HG02798 (cell line): ENCODE results near the gene MRPL51.
"Not testable (repeated sequence)": the region's sequence is repeated elsewhere in the genome, so short reads cannot be mapped to it uniquely, and the experiment has no call there.

Experiments
- ATAC-seq: cut with Tn5 transposase; IDR thresholded peaks from one replicate; pipeline ENCODE4 v1.9.1; 2021; ENCODE audit warnings: mild to moderate bottlenecking; ENCODE audit not compliant: unreplicated experiment, poor library complexity

The MRPL51 gene

DNA sequence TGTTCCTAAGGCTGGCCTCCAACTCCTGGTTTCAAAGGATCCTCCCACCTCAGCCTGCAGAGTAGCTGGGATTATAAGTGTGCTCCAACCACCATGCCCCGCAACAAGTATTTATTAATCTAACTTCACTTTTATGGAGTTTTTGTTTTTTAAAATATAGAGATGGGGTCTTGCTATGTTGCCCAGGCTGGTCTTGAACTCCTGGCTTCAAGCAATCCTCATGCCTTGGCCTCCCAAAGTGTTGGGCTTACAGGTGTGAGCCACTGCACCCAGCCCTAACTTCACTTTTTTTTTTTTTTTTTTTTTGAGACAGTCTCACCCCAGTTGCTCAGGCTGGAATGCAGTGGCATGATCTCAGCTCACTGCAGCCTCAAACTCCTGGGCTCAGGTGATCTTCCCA is 2.4 kb downstream of the MRPL51 start:
- not testable (repeated sequence) for ATAC-seq

DNA sequence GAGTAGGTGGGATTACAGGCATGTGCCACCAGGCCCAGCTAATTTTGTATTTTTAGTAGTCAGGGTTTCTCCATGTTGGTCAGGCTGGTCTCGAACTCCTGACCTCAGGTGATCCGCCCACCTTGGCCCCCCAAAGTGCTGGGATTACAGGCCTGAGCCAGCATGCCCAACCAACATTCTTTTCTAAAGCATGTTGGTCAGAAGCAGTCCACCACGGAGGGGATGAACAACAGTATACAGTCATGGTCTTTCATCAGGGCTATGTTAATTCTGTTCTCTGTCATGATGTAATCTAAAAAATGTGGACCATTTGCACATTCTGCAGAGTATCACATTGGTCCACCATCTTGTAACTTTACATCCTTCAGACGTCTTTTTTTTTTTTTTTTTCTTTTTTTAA is 3.6 kb downstream of the MRPL51 start:
- ATAC-seq = no peak

GRCh38 chr12:6488240-6488639 is 4.8 kb downstream of the MRPL51 start:
- ATAC-seq = no peak

GRCh38 chr12:6478416-6478815 is 14.6 kb downstream of the MRPL51 start:
- no peak for ATAC-seq

DNA sequence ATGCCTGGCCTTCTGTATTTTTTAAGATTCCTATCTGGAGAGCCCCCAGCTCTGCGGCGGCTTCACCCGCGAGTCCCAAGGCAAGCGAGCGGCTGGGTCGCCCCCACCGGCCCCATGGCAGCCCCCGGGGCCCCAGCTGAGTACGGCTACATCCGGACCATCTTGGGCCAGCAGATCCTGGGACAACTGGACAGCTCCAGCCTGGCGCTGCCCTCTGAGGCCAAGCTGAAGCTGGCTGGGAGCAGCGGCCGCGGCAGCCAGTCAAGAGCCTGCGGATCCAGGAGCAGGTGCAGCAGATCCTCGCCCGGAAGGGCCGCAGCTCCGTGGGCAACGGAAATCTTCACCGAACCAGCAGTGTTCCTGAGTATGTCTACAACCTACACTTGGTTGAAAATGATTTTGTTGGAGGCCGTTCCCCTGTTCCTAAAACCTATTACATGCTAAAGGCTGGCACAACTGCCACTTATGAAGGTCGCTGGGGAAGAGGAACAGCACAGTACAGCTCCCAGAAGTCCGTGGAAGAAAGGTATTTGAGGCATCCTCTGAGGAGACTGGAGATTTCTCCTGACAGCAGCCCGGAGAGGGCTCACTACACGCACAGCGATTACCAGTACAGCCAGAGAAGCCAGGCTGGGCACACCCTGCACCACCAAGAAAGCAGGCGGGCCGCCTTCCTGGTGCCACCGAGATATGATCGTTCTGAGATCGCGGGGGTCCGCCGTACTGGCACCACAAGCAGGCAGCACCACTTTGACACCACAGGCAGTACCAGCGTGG is 15.3 kb downstream of the MRPL51 start:
- not testable (repeated sequence) for ATAC-seq

DNA sequence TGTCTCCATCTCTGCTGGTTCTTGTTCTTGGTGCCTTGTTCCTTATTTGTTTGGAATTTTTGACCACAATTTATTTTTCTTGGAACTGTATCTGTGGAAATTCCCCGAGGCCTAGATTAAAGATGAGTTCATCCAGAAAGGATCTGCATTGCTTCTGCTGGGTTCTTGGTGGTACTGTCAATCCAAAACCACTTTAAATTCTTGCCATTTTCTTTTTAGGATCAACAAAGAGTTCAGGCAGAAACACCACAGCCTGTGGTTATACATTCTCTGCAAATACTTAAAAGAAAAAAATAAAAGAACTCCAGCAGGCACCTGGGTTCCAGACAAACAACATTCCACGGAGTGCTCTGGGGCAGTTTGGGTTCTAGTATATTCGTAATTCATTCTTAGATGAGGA is 16.6 kb downstream of the MRPL51 start:
- no peak for ATAC-seq

- ATAC-seq = not testable (repeated sequence)
Observed at GRCh38 chr12:6475233-6475975, 17.7 kb downstream of the MRPL51 start.

DNA sequence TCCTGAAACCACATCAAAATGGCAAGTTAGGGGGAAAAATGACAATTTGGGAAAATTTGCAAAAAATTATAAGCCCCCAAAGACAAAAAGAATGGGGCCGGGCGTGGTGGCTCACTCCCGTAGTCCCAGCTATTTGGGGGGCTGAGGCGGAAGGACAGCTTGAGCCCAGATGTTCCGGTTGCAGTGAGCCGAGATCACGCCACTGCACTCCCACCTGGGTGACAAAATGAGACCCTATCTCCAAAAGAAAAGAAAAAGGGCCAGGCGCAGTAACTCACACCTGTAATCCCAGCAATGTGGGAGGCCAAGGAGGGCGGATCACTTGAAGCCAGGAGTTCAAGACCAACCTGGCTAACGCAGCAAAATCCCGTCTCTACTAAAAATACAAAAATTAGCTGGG is 20.6 kb downstream of the MRPL51 start:
- ATAC-seq = no peak

DNA sequence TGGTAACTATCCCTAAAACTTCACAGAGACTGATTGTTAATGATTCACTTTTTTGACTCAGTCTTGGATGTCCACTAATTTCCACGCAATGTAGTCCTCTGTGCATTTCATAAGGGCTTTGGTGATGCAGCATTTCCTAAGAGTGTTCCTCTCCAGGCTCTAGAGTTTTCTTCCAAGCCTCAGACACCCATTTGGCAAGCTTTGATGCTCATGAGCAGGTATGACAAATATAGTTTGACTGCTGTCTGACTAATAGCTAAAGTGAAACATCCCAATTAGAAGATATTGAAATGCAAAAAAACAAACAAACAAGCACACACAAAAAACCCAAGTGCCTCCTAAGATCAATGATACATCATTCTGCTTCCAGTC is 21.1 kb downstream of the MRPL51 start:
- no peak for ATAC-seq

- peak; percentile 88 for ATAC-seq
Observed at GRCh38 chr12:6470375-6471163, 22.5 kb downstream of the MRPL51 start, which contains the start of gene VAMP1. TSS of gene VAMP1 (minus strand) at chr12:6470677. CDS start at chr12:6470531, 146 bp downstream.

- no peak for ATAC-seq
Observed at GRCh38 chr12:6469609-6470374, 23.3 kb downstream of the MRPL51 start.

DNA sequence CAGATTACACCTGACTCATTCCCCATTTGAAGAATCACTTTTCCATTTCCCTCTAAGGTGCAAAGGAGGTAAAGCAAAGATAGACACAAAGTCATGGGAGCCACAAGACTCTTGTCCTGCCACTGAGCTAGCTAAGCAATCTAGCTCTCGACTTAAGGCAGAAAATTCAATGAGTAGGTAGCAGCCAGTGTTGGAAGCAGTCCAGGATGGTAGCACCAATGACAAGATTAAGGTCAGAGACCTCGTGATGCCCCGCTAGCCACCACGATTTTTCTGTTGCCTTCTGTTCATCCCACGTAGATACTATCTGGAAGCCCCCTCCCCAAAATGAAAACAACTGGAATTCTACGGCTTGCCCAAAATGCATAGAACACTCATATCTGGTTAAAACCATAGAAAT is 24.0 kb downstream of the MRPL51 start:
- ATAC-seq = no peak

GRCh38 chr12:6468283-6468575 is 24.8 kb downstream of the MRPL51 start:
- ATAC-seq = no peak

DNA sequence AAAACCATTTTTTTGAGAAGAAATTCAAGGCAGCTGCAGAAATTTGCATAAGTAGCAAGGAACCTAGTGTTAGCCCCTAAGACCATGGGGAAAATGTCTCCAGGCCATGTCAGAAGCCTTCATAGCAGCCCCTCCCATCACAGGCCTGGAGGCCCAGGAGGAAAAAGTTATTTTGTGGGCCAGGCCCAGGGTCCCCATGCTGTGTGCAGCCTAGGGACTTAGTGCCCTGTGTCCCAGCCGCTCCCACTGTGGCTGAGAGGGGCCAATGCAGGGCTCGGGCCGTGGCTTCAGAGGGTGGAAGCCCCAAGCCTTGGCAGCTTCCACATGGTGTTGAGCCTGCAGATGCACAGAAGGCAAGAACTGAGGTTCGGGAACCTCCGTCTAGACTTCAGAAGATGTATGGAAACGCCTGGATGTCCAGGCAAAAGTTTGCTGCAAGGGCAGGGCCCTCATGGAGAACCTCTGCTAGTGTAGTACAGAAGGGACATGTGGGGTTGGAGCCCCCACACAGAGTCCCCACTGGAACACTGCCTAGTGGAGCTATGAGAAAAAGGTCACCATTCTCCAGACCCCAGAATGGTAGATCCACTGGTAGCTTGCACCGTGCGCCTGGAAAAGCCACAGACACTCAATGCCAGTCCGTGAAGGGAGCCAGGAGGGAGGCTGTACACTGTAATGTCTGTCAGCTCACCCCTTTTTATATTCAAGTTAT is 25.3 kb downstream of the MRPL51 start:
- not testable (repeated sequence) for ATAC-seq

DNA sequence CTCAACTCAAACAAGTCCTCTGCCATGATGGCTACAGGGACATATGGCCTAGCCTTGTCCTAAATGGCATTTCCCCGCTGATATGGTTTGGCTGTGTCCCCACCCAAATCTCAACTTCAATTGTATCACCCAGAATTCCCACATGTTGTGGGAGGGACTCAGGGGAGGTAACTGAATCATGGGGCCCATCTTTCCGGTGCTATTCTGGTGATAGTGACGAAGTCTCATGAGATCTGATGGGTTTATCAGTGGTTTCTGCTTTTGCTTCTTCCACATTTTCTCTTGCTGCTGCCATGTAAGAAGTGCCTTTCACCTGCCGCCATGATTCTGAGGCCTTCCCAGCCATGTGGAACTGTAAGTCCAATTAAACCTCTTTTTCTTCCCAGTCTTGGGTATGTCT is 26.3 kb downstream of the MRPL51 start:
- ATAC-seq = not testable (repeated sequence)

DNA sequence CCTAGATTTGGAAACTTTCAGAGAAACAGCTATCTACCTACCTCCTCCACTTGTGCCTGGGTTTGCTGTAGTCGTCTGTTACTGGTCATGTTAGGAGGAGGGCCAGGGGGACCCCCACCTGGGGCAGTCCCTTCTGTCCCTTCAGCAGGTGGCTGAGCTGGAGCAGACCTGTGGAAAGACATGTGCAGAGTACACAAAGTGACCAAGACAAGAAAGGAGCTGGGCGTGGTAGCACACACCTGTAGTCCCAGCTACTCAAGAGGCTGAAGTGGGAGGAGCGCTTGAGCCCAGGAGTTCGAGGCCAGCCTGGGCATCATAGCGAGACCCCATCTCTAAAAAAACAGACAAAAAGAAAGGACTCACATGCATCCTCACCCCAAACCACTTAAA is 26.9 kb downstream of the MRPL51 start:
- ATAC-seq = no peak

DNA sequence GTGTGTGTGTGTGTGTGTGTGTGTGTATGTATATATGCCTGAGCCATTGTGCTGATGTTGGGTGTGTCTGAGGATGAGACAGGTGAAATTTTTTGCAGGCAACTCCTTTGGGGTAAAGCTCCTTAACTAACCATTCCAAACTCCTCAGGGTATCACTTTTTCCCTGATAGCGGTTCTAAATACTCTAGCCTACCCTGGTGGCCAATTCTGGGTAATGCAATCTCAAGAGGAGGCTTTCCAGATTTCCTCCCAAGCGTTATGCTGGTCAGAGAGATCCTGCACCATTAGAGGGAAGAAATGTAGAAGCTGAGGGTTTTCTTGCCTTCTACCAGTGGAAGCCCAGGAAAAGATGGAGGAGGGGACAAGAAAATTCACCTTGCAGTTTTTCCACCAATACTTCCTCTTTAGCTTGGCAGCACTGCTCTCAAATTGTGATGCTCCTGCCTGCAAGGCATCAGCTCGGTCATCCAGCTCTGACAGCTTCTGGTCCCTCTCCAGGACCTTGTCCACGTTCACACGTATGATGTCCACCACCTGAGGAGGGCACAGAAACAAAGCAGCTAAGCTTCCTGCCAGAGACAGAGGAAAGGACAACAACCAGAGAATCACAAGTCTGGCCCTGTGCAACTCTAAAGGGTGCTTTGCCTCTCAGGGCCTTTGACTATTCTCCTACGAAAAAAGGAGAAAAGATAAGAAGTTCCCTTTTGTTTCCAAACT is 27.4 kb downstream of the MRPL51 start:
- no peak for ATAC-seq

DNA sequence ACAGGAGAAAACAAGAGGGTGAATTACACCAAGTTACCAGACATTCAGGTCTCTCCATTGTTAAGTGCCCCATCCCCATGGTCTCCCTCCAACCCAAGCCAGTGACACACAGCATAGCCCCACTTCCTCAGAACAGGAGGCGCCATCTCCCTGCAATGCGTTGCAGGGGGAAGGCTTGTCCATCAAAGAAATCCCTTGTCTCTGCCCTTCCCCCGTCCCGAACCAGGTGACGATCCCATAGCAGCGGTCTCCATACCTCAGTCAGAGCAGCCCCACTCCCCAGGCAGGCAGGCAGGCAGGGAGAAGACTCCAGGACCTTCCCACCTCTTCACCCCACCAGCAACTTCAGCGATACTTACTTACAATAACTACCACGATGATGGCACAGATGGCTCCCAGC is 28.5 kb downstream of the MRPL51 start:
- no peak for ATAC-seq

DNA sequence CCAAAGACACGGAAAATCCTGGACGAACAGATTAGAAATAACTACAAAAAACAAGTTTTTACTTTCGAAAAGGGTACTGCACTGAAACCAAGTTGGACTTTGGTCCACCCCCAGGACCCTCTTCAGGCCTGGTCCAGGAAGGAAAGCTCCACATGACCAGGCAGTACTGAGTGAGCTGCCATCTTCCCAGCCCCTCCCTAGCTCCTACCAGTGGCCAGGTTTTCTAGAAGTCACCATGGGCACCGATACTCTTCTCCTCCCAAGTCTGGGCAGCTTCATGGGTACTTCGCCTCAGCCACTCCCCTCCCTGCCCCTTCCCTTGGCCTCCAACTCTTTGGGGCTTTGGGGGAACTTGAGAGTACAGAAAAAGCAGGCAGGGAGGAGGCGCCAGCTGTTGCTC is 29.2 kb downstream of the MRPL51 start:
- no peak for ATAC-seq
